T-helper 17 cell (primary cell): ENCODE measurements around the gene RIT1. TPM values are rescaled to one million over a fixed set of nuclear protein-coding genes. Genes with fewer than 3 reads are reported as not detected.
A peak's percentile ranks its signal among the peaks of the same experiment; 100 is the strongest.

ENCODE experiments used
- ATAC-seq: fragments of 150-1000 bp; cut with Tn5 transposase; 2 replicates; pipeline ENCODE4 v1.10.0; 2021; ENCODE audit warnings: mild to moderate bottlenecking, moderate library complexity
- DNase-seq, 3 donors: peaks; one replicate each; pipeline versions ENCODE4 v3.0.0 to v3.0.0-alpha.2; 2020 to 2021
- H3K9me3 ChIP-seq: one replicate; pipeline ENCODE4 v1.7.0; 2013; ENCODE audit warnings: low read length, mild to moderate bottlenecking; ENCODE audit not compliant: control insufficient read depth, poor library complexity, severe bottlenecking
- H3K27ac Mint-ChIP-seq: one replicate; pipeline ENCODE4 v1.8.0; 2022; ENCODE audit warnings: mild to moderate bottlenecking, moderate library complexity, mixed read lengths
- H3K27me3 Mint-ChIP-seq: one replicate; pipeline ENCODE4 v1.8.0; 2022; ENCODE audit warnings: mixed read lengths
- H3K36me3 Mint-ChIP-seq: one replicate; pipeline ENCODE4 v1.8.0; 2022; ENCODE audit warnings: low read depth, mixed read lengths
- H3K4me1 Mint-ChIP-seq: one replicate; pipeline ENCODE4 v1.8.0; 2022; ENCODE audit warnings: mild to moderate bottlenecking, mixed read lengths
- H3K4me3 Mint-ChIP-seq: one replicate; pipeline ENCODE4 v1.8.0; 2022; ENCODE audit warnings: mild to moderate bottlenecking, moderate library complexity, mixed read lengths
- total RNA-seq, 4 donors: library from RNA in 2 of 4; stranded (reverse) in 2 of 4; gene quantifications; one replicate each; pipeline ENCODE4 v1.2.3 and lab custom pipeline; 2022 to 2026

RIT1 gene
- total RNA-seq, 2 donors from 2014 or later = 47.8 to 64.6 TPM

DNA sequence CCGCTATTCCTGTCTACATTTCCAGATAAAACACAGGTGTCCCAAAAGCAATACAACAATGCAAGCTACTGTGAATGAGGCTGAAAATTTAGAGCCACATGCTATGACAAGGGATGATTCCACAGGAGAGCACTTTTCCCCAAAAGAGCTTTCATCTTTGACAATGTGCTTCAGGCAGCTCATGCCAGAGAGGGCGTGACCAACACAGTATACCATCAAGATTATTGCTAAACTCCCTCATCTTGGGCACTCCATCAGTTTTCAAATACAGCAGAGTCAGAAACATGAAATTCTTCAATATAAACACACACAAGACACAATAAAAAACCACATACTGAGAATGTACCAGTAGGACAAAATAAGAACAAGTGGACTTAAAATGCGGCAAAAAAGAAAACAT lies 60.8 kb downstream of the RIT1 start:
- H3K27ac Mint-ChIP-seq = peak overlapping the region; percentile 78
- peak overlapping the region; percentile 31 for H3K4me3 Mint-ChIP-seq
- peaks cover 33% of the 10 kb centered on the region for H3K4me1 Mint-ChIP-seq
- H3K36me3 Mint-ChIP-seq = peaks cover 10% of the 10 kb centered on the region
- H3K27me3 Mint-ChIP-seq = no peaks in the 10 kb centered on the region
- no peaks in the 10 kb centered on the region for H3K9me3 ChIP-seq
- DNase-seq = no peak
- no peak for ATAC-seq

DNA sequence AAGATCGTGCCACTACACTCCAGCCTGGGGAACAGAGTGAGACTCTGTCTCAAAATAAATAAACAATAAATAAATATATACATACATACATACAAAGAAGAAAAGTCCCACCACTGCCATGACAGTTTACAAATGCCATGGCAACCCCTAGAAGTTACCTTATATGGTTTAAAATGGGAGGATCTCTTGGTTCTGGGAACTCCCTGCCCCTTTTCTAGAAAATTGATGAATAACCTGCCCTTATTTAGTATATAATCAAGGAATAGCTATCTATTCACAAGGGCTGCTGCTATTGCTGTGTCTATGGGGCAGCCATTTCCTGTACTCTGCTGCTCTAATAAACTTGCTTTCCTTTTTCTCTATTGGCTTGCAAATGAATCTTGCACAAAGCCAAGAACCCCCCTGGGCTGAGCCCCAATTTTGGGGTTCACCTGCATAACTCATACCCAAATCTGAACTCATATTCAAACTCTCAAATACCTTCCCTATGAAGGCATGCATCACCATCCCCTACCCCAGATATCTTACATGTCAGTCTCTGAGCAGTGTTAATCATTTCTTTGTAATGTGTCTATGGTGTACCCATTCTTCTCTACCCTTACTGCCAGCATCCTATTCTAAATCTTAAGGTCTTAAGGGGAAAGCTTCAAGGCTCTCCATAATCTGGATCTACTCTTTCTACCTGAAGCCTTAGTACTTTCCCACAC lies 63.2 kb downstream of the RIT1 start:
- Mint-ChIP-seq H3K27me3 (no peaks in the 10 kb centered on the region), H3K27ac (peak overlapping the region; percentile 91), H3K4me3 (no peak overlapping the region), H3K36me3 (peaks cover 10% of the 10 kb centered on the region), H3K4me1 (peaks cover 43% of the 10 kb centered on the region)
- DNase-seq = no peak
- H3K9me3 ChIP-seq = no peaks in the 10 kb centered on the region
- ATAC-seq = peak; percentile 57

Other genes with a start within 250 kb of the RIT1 start
- 10 to 100 TPM; 85.0 to 86.4 TPM for gene YY1AP1, start 222.6 kb downstream of the RIT1 start, total RNA-seq
- 100 to 1,000 TPM in 1 of 2 donors, 10 to 100 TPM in 1; 98.9 to 127 TPM for gene DAP3, start 222.3 kb downstream of the RIT1 start, total RNA-seq
- 10 to 100 TPM; 88.4 to 93.9 TPM for gene GON4L, start 54.1 kb downstream of the RIT1 start, total RNA-seq
- 10 to 100 TPM; 27.0 to 30.2 TPM for gene SYT11, start 51.8 kb downstream of the RIT1 start, total RNA-seq
- gene KHDC4, start 23.1 kb upstream of the RIT1 start, total RNA-seq = 10 to 100 TPM; 59.9 to 63.1 TPM
- gene RXFP4, start 30.3 kb upstream of the RIT1 start, total RNA-seq = not detected
- 100 to 1,000 TPM in 1 of 2 donors, 10 to 100 TPM in 1; 86.1 to 123 TPM for gene ARHGEF2, start 67.2 kb upstream of the RIT1 start, total RNA-seq
- gene SSR2, start 109.6 kb upstream of the RIT1 start, total RNA-seq = 100 to 1,000 TPM; 217 to 234 TPM
- 10 to 100 TPM; 21.9 to 22.7 TPM for gene UBQLN4, start 142.4 kb upstream of the RIT1 start, total RNA-seq
- 10 to 100 TPM; 19.4 to 21.4 TPM for gene LAMTOR2, start 143.4 kb upstream of the RIT1 start, total RNA-seq
- gene RAB25, start 149.8 kb upstream of the RIT1 start, total RNA-seq = 1 to 10 TPM; 1.4 to 1.8 TPM
- not detected for gene MEX3A, start 171.1 kb upstream of the RIT1 start, total RNA-seq
- 1,000 to 10,000 TPM in 1 of 2 donors, 100 to 1,000 TPM in 1; 919 to 1,908 TPM for gene LMNA, start 203.4 kb upstream of the RIT1 start, total RNA-seq
- 10 to 100 TPM; 21.7 to 58.1 TPM for gene SEMA4A, start 242.2 kb upstream of the RIT1 start, total RNA-seq